Hypothalamus (tissue), 51 donors: ENCODE data around the gene BMAL1.
"Not testable (repeated sequence)": the region's sequence is repeated elsewhere in the genome, so short reads cannot be mapped to it uniquely, and the experiment has no call there.

Experiments
- DNase-seq, 51 donors: peaks; one replicate each; lab custom pipeline; 2025; lab: John Stamatoyannopoulos, UW

BMAL1 gene

GRCh38 chr11:13436836-13437235 is 159.2 kb downstream of the BMAL1 start:
- DNase-seq = not testable (repeated sequence)
